HepG2 (cell line): Measurements from ENCODE around the gene ZNF667. TPM values are rescaled to one million over a fixed set of nuclear protein-coding genes. Genes with fewer than 3 reads are reported as not detected.

Experiments used
- ATAC-seq: fragments of 200-7000 bp; cut with Tn5 transposase; 3 replicates; pipeline ENCODE4 v1.9.1; 2020; ENCODE audit warnings: mild to moderate bottlenecking, moderate library complexity
- BruUV-seq: library from RNA; stranded (reverse); fragments of 400-500 nt; replicated peaks from 2 replicates; lab custom pipeline; 2021; lab: Mats Ljungman, UMichigan
- CTCF ChIA-PET: fragments of 300-600 bp; formaldehyde crosslinking; extraction: SDS; loops from one replicate; lab custom pipeline; 2021; ENCODE audit warnings: low total read pairs, inconsistent platforms, low intra/inter-chr PET ratio; lab: Yijun Ruan, JAX
- POLR2A ChIA-PET: fragments of 350-600 bp; sonication (Branson Sonifier 250); formaldehyde crosslinking; loops from one replicate; lab custom pipeline; 2020; ENCODE audit warnings: antibody characterized with exemption, inconsistent platforms; lab: Yijun Ruan, JAX
- DNase-seq: peaks from one replicate; pipeline ENCODE4 v3.0.0-alpha.2; 2015; ENCODE audit warnings: low spot score
- FAIRE-seq: peaks from 3 replicates; lab custom pipeline; 2011; peaks lifted over from hg19 to GRCh38; lab: Jason Lieb, UNC
- H2AFZ ChIP-seq: one replicate; pipeline ENCODE4 v1.6.1; 2011; ENCODE audit warnings: low read length, inconsistent platforms
- H3K27ac ChIP-seq: fragments of 300-600 bp; 3 replicates; pipeline ENCODE4 v1.8.0; 2011; ENCODE audit warnings: mixed run types, mild to moderate bottlenecking, mixed read lengths, low read length, inconsistent platforms; ENCODE audit not compliant: insufficient read depth; ENCODE audit errors: extremely low read length
- H3K27me3 ChIP-seq, 2 experiments: fragments of 200-600 bp in 1 of 2; 2 replicates in 1 of 2; 3 replicates in 1 of 2; pipeline versions ENCODE4 v1.6.0 to v1.8.0; 2011; ENCODE audit warnings: low read length in 2 of 2, mild to moderate bottlenecking in 2 of 2, moderate library complexity in 2 of 2, inconsistent platforms in 1 of 2; ENCODE audit not compliant: insufficient read depth in 2 of 2, control insufficient read depth in 1 of 2
- H3K36me3 ChIP-seq, 2 experiments: fragments of 200-600 bp in 1 of 2; replicated peaks in 1 of 2; 2 replicates in 1 of 2; 3 replicates in 1 of 2; pipeline versions ENCODE4 v1.5.1 to v1.8.0; 2011; ENCODE audit warnings: low read length in 2 of 2, inconsistent platforms in 1 of 2; ENCODE audit not compliant: insufficient read depth in 2 of 2, control insufficient read depth in 1 of 2
- H3K4me1 ChIP-seq: 2 replicates; pipeline ENCODE4 v1.5.1; 2012; ENCODE audit warnings: low read length, inconsistent platforms; ENCODE audit not compliant: insufficient read depth
- H3K4me2 ChIP-seq: 2 replicates; pipeline ENCODE4 v1.6.0; 2011; ENCODE audit warnings: low read depth, low read length, inconsistent platforms
- H3K4me3 ChIP-seq, 3 experiments: fragments of 200-600 bp in 1 of 3; sonication (generic), shearing (Covaris generic) in 1 of 3; replicated peaks in 1 of 3; 2 replicates each; pipeline ENCODE4 v1.5.1; 2011 to 2016; ENCODE audit warnings: low read length in 3 of 3, inconsistent platforms in 2 of 3, low read depth in 2 of 3, mild to moderate bottlenecking in 2 of 3, control low read depth in 1 of 3, mixed read lengths in 1 of 3; ENCODE audit not compliant: insufficient read depth in 1 of 3
- H3K79me2 ChIP-seq: one replicate; pipeline ENCODE4 v1.6.1; 2011; ENCODE audit warnings: low read length, inconsistent platforms; ENCODE audit not compliant: insufficient read depth
- H3K9ac ChIP-seq: 2 replicates; pipeline ENCODE4 v1.6.0; 2011; ENCODE audit warnings: mild to moderate bottlenecking, low read depth, low read length, inconsistent platforms; ENCODE audit not compliant: insufficient read depth
- H3K9me3 ChIP-seq: 2 replicates; pipeline ENCODE4 v1.5.1; 2012; ENCODE audit warnings: mild to moderate bottlenecking, low read length
- H4K20me1 ChIP-seq: 2 replicates; pipeline ENCODE4 v1.6.0; 2011; ENCODE audit warnings: inconsistent platforms, mild to moderate bottlenecking, low read length, moderate library complexity; ENCODE audit not compliant: insufficient read depth
- JUND ChIP-seq: sonication (generic); formaldehyde crosslinking; IDR thresholded peaks from 2 replicates; pipeline ENCODE4 v1.8.0; 2022; ENCODE audit warnings: mild to moderate bottlenecking, missing genetic modification reagents
- POLR2A ChIP-seq, 2 experiments: IDR thresholded peaks; 2 replicates each; pipeline ENCODE4 v1.6.1; 2011; ENCODE audit warnings: low read depth in 2 of 2, low read length in 2 of 2, mild to moderate bottlenecking in 1 of 2, moderate library complexity in 1 of 2; ENCODE audit not compliant: insufficient read depth in 1 of 2
- SKI ChIP-seq: fragments of 450-650 bp; IDR thresholded peaks from one replicate; pipeline ENCODE4 v1.6.1; 2018; ENCODE audit warnings: mild to moderate bottlenecking; ENCODE audit not compliant: partially characterized antibody
- TBL1XR1 ChIP-seq: fragments of 150-350 bp; IDR thresholded peaks from 2 replicates; pipeline ENCODE4 v1.6.1; 2014; ENCODE audit warnings: borderline replicate concordance, low read length; ENCODE audit not compliant: partially characterized antibody
- TOE1 ChIP-seq: sonication (generic); formaldehyde crosslinking; IDR thresholded peaks from 2 replicates; pipeline ENCODE4 v1.4.0; 2020; ENCODE audit warnings: mild to moderate bottlenecking, missing genetic modification reagents
- ZNF138 ChIP-seq: sonication (generic); formaldehyde crosslinking; IDR thresholded peaks from 2 replicates; pipeline ENCODE4 v1.5.0; 2020; ENCODE audit warnings: mild to moderate bottlenecking, low read depth, missing genetic modification reagents
- ZNF280D ChIP-seq: sonication (generic); formaldehyde crosslinking; IDR thresholded peaks from 2 replicates; pipeline ENCODE4 v1.5.1; 2020; ENCODE audit warnings: mild to moderate bottlenecking, missing genetic modification reagents
- WGBS: methylation state at CpG from one replicate; pipeline ENCODE4 v1.1.6; 2017; ENCODE audit warnings: low lambda C conversion rate; 5-methylcytosine and 5-hydroxymethylcytosine counted together
- in situ Hi-C: cut with HindIII; loops from 2 replicates; pipeline ENCODE4 v1.10.0; 2017; ENCODE audit warnings: low pct_unique_long_range_greater_than_20kb; ENCODE audit not compliant: extremely low pct_ligation_motif_present
- intact Hi-C: fragments of 100-400 bp; cut with micrococcal nuclease; formaldehyde crosslinking; loops from one replicate; pipeline ENCODE4 v1.10.0; 2022; ENCODE audit not compliant: unreplicated experiment
- polyA plus RNA-seq, 8 experiments: library from polyadenylated mRNA; depleted of rRNA in 3 of 8; stranded (reverse) in 7 of 8; unstranded in 1 of 8; fragments of >200 nt; fragmentation: Illumina TruSeq in 4 of 8; extraction: Trizol in 4 of 8; gene quantifications; 2 replicates each; pipeline versions ENCODE4 v1.2.1 to v1.2.3, GENCODE V29; 2011 to 2016; ENCODE audit warnings: low read depth in 4 of 8, missing spikeins in 1 of 8, mixed read lengths in 1 of 8; ENCODE audit not compliant: insufficient read depth in 1 of 8
- total RNA-seq, 5 experiments: library from RNA; depleted of rRNA; stranded (reverse); fragments of >200 nt; fragmentation: Illumina TruSeq; extraction: Trizol; gene quantifications; 2 replicates each; pipeline ENCODE4 v1.2.3, GENCODE V29; 2016; ENCODE audit warnings: low read depth in 1 of 5

Gene ZNF667
- total and polyA plus RNA-seq, 2 of the 13 experiments (the other 11 are each of a cell fraction or from before 2014, with no cell fraction given) = not detected

DNA sequence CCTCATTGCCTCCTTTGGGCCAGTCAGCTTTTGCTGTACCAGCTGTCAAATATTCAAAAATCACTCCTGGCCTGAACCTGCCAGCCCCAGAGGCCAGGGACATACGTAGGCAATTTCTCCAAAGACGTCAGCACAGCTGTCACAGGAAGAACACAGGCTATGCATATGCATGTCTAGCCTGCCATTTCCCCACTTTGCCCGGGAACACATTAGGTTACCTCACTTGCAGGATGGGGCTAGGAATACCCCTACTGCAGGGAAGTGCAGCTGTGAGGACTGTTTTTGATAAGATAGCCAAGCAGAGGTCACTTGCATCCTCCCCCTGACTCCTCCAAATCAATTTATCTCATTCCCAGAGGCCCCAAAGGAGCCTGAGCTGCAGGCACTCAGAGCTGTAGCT is 2.8 kb downstream of the ZNF667 start:
- H3K4me1 ChIP-seq = no peaks in the 10 kb centered on the region
- no TSS peak for BruUV-seq
- no peak overlapping the region for H3K27ac ChIP-seq
- DNase-seq (no peak), FAIRE-seq (no peak), ATAC-seq (no peak)
- no peak overlapping the region for H2AFZ ChIP-seq
- no peak overlapping the region for H3K9ac ChIP-seq
- intact Hi-C loops = no loop called here
- H3K4me2 ChIP-seq = no peak overlapping the region
- no peaks in the 10 kb centered on the region for H4K20me1 ChIP-seq
- WGBS = 20% methylated on average over 2 of the region's 3 CpGs
- no peaks in the 10 kb centered on the region for H3K79me2 ChIP-seq
- ChIA-PET CTCF (no interaction called here), POLR2A (no interaction called here)
- TF ChIP-seq JUND (CRISPR knock-in tag) (no peak), ZNF138 (no peak), TOE1 (CRISPR knock-in tag) (no peak), SKI (no peak), TBL1XR1 (no peak), POLR2A (IDR thresholded peaks at IDR 0.05; ENCODE audit: insufficient read depth in 1 of 2, low read depth in 2 of 2, low read length in 2 of 2) (no peak), ZNF280D (no peak)
- in situ Hi-C loops = no loop called here
- H3K4me3 ChIP-seq = no peak overlapping the region
- H3K36me3 ChIP-seq = no peaks in the 10 kb centered on the region
- no peaks in the 10 kb centered on the region for H3K27me3 ChIP-seq
- H3K9me3 ChIP-seq = peaks cover 92% of the 10 kb centered on the region
